ENCODE measurements around the gene ATG14. TPM values are rescaled to one million over a fixed set of nuclear protein-coding genes. Genes with fewer than 3 reads are reported as not detected.

The ATG14 gene
- total RNA-seq, 2 donors from 2014 or later, result 5.4 to 7.2 TPM

- DNase-seq, result no peak
- intact Hi-C loops (cut with DNase I), result no loop called here
- Histone ChIP-seq H3K36me3 (peaks cover 7% of the 10 kb centered on the region), H3K27ac (no peak overlapping the region), H3K4me1 (no peaks in the 10 kb centered on the region), H3K27me3 (no peaks in the 10 kb centered on the region), H3K4me3 (no peak overlapping the region), H3K9me3 (no peaks in the 10 kb centered on the region), H3K9ac (ENCODE audit: low read depth in 2 of 2, low read length in 2 of 2) (no peak overlapping the region)
- TF ChIP-seq, protein P1, sequence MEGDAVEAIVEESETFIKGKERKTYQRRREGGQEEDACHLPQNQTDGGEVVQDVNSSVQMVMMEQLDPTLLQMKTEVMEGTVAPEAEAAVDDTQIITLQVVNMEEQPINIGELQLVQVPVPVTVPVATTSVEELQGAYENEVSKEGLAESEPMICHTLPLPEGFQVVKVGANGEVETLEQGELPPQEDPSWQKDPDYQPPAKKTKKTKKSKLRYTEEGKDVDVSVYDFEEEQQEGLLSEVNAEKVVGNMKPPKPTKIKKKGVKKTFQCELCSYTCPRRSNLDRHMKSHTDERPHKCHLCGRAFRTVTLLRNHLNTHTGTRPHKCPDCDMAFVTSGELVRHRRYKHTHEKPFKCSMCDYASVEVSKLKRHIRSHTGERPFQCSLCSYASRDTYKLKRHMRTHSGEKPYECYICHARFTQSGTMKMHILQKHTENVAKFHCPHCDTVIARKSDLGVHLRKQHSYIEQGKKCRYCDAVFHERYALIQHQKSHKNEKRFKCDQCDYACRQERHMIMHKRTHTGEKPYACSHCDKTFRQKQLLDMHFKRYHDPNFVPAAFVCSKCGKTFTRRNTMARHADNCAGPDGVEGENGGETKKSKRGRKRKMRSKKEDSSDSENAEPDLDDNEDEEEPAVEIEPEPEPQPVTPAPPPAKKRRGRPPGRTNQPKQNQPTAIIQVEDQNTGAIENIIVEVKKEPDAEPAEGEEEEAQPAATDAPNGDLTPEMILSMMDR (IDR thresholded peaks at IDR 0.05), result no peak
These were observed 38.8 kb downstream of the ATG14 start for GRCh38 chr14:55372825-55373224.

GRCh38 chr14:55372423-55372822 is 39.2 kb downstream of the ATG14 start:
- no peak overlapping the region for H3K9ac ChIP-seq (ENCODE audit: low read depth in 2 of 2, low read length in 2 of 2)
- H3K27ac ChIP-seq, result no peak overlapping the region
- no peaks in the 10 kb centered on the region for H3K27me3 ChIP-seq
- DNase-seq, result no peak
- intact Hi-C loops (cut with DNase I), result no loop called here
- TF ChIP-seq, protein P1 (IDR thresholded peaks at IDR 0.05), result no peak
- H3K9me3 ChIP-seq, result no peaks in the 10 kb centered on the region
- H3K4me1 ChIP-seq, result no peaks in the 10 kb centered on the region
- H3K4me3 ChIP-seq, result no peak overlapping the region
- H3K36me3 ChIP-seq, result peaks cover 7% of the 10 kb centered on the region

DNA sequence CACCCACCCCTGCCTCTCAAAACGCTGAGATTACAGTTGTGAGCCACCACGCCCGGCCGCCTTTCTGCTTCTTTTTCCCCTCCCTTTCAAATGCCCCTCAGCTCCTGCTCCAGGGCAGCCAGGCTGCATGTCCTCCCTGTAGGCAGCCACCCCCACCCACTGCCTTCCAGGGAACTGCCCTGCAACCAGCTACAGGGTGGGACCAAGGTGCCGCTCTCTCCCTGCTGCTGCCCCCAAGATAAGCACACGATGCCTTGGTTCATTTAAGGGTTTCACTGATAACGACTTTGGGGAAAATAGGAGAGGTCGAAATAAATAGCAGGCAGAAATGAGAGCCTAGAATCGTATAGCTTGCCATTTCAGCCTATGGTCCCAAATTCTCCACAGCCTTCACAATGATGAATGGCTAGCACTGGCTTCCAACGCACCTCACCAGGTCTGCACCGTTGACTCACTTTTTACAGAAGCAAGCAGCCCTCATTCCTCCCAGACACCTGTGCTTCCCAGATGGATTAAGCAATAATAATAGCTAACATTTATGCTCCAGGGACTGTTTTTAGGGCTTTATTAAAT is 40.7 kb downstream of the ATG14 start:
- no peak for DNase-seq
- H3K4me1 ChIP-seq, result no peaks in the 10 kb centered on the region
- TF ChIP-seq, protein P1 (IDR thresholded peaks at IDR 0.05), result no peak
- no peaks in the 10 kb centered on the region for H3K27me3 ChIP-seq
- intact Hi-C loops (cut with DNase I), result no loop called here
- no peak overlapping the region for H3K4me3 ChIP-seq
- no peaks in the 10 kb centered on the region for H3K9me3 ChIP-seq
- H3K36me3 ChIP-seq, result no peaks in the 10 kb centered on the region
- H3K27ac ChIP-seq, result no peak overlapping the region
- no peak overlapping the region for H3K9ac ChIP-seq (ENCODE audit: low read depth in 2 of 2, low read length in 2 of 2)

DNA sequence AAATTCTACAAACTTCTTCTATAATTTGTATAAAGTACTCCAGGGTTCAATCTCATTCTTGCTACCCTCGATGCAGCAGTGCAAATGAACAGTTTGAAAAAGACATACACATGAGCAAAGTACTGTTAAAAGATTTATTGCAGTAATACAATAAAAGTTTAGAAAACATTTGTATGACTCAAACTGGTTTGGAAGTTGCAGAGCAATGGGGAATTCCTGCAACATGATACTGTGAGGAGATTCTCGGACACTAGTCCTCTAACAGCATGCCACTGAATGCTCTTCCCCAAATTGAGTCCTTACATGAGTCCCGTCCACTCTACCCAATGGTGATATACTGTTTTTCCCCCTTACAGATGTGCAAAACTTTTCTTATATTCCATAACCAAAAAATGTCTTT is 45.4 kb downstream of the ATG14 start:
- TF ChIP-seq, protein P1 (IDR thresholded peaks at IDR 0.05), result no peak
- no peaks in the 10 kb centered on the region for H3K27me3 ChIP-seq
- no peak overlapping the region for H3K27ac ChIP-seq
- no peaks in the 10 kb centered on the region for H3K36me3 ChIP-seq
- H3K4me3 ChIP-seq, result no peak overlapping the region
- DNase-seq, result no peak
- no peaks in the 10 kb centered on the region for H3K9me3 ChIP-seq
- intact Hi-C loops (cut with DNase I), result loop anchor here (10.0 kb wide), 1 partner anchor 49 kb away; the partner anchor contains the start of gene ATG14
- H3K9ac ChIP-seq (ENCODE audit: low read depth in 2 of 2, low read length in 2 of 2), result no peak overlapping the region
- H3K4me1 ChIP-seq, result no peaks in the 10 kb centered on the region

- H3K9me3 ChIP-seq, result no peaks in the 10 kb centered on the region
- no peak overlapping the region for H3K27ac ChIP-seq
- no peak overlapping the region for H3K4me3 ChIP-seq
- H3K4me1 ChIP-seq, result no peaks in the 10 kb centered on the region
- H3K9ac ChIP-seq (ENCODE audit: low read depth in 2 of 2, low read length in 2 of 2), result no peak overlapping the region
- DNase-seq, result no peak
- intact Hi-C loops (cut with DNase I), result loop anchor here (10.0 kb wide), 1 partner anchor 54 kb away; the partner anchor contains the start of gene ATG14
- H3K36me3 ChIP-seq, result no peaks in the 10 kb centered on the region
- TF ChIP-seq, protein P1 (IDR thresholded peaks at IDR 0.05), result no peak
- H3K27me3 ChIP-seq, result no peaks in the 10 kb centered on the region
These were observed 50.4 kb downstream of the ATG14 start for GRCh38 chr14:55361190-55361589.

Measured in colonic mucosa (tissue), 4 donors.